Tibial nerve (tissue), 3 donors: ENCODE data around the gene LRFN2.

Source experiments
- CTCF ChIP-seq, 5 experiments: fragments of 200-600 bp in 3 of 5; fragments of 450-650 bp in 2 of 5; sonication (generic) in 3 of 5; IDR thresholded peaks; one replicate each; pipeline ENCODE4 v1.5.1; 2016 to 2019; ENCODE audit warnings: antibody characterized with exemption in 5 of 5, mild to moderate bottlenecking in 3 of 5, moderate library complexity in 2 of 5
- POLR2A ChIP-seq, 2 donors: fragments of 450-650 bp; IDR thresholded peaks; one replicate each; pipeline ENCODE4 v1.6.1; 2017; ENCODE audit warnings: antibody characterized with exemption in 2 of 2, mild to moderate bottlenecking in 2 of 2, moderate library complexity in 2 of 2

GRCh38 chr6:40573221-40573620 is 13.9 kb downstream of the LRFN2 start:
- TF ChIP-seq CTCF (IDR thresholded peaks at IDR 0.05) (no peak), POLR2A (IDR thresholded peaks at IDR 0.05) (no peak)
